Measurements from ENCODE around the gene TFB2M. TPM values are rescaled to one million over a fixed set of nuclear protein-coding genes. Genes with fewer than 3 reads are reported as not detected.

TFB2M gene
- total and polyA plus RNA-seq, 2 donors (not counting 1 experiment from before 2014, with no cell fraction given), result 8.8 to 11.6 TPM

- no CpG with 5 or more reads among the region's 1 CpG for WGBS (ENCODE audit: insufficient coverage)
- H3K27ac Mint-ChIP-seq, result no peak overlapping the region
- ChIA-PET POLR2A (no interaction called here), CTCF (interaction anchor here (0.6 kb wide), 1 partner anchor 24 kb away, joined by 5 read pairs; no protein-coding TSS in a partner anchor)
- peaks cover 5% of the 10 kb centered on the region for H3K9me3 Mint-ChIP-seq (ENCODE audit: insufficient read depth)
- no peaks in the 10 kb centered on the region for H3K4me1 Mint-ChIP-seq
- H3K27me3 Mint-ChIP-seq, result no peaks in the 10 kb centered on the region
- no peak overlapping the region for H3K4me2 ChIP-seq (replicated peaks; ENCODE audit: low read depth, low read length, poor library complexity, severe bottlenecking)
- DNase-seq (no peak), ATAC-seq (ENCODE audit: low read depth) (no peak)
- no peak overlapping the region for H3K27ac ChIP-seq (ENCODE audit: low read length in 2 of 2)
- no peak overlapping the region for H3K4me3 Mint-ChIP-seq
- H2AFZ ChIP-seq (ENCODE audit: insufficient read depth, low read depth, low read length, poor library complexity, severe bottlenecking), result no peak overlapping the region
- no peaks in the 10 kb centered on the region for H3K27me3 ChIP-seq (replicated peaks in 1 of 4; ENCODE audit: control extremely low read depth in 1 of 4, control insufficient read depth in 3 of 4, insufficient read depth in 4 of 4, low read length in 3 of 4)
- intact Hi-C loops (cut with micrococcal nuclease), result no loop called here
- H3K4me1 ChIP-seq (ENCODE audit: control insufficient read depth in 2 of 2, insufficient read depth in 2 of 2, low read length in 2 of 2), result no peaks in the 10 kb centered on the region
- H3K4me3 ChIP-seq (ENCODE audit: control extremely low read depth in 1 of 5, extremely low read depth in 1 of 5, insufficient read depth in 1 of 5, low read depth in 2 of 5, low read length in 4 of 5), result no peak overlapping the region
- no peaks in the 10 kb centered on the region for H4K20me1 ChIP-seq (ENCODE audit: control insufficient read depth, insufficient read depth, low read length, poor library complexity, severe bottlenecking)
- peaks cover 0 to 9% of the 10 kb centered on the region in 2 experiments for H3K36me3 ChIP-seq (replicated peaks in 1 of 2; ENCODE audit: control extremely low read depth in 1 of 2, control insufficient read depth in 1 of 2, extremely low read depth in 1 of 2, insufficient read depth in 2 of 2, low read length in 1 of 2)
- TF ChIP-seq EZH2 (IDR thresholded peaks at IDR 0.05; ENCODE audit: borderline replicate concordance, insufficient read depth, low read depth, low read length, poor library complexity, severe bottlenecking), result no peak
- no peak for TF ChIP-seq CTCF (IDR thresholded peaks at IDR 0.05)
- H3K9ac ChIP-seq (ENCODE audit: low read length), result no peak overlapping the region
- H3K79me2 ChIP-seq (ENCODE audit: control insufficient read depth, insufficient read depth, low read length), result no peaks in the 10 kb centered on the region
- peaks cover 0 to 9% (median 5%) of the 10 kb centered on the region in 3 donors for H3K9me3 ChIP-seq (ENCODE audit: control extremely low read depth in 1 of 3, control insufficient read depth in 2 of 3, insufficient read depth in 1 of 3, low read length in 2 of 3)
Observed at GRCh38 chr1:246534114-246534513, 31.9 kb downstream of the TFB2M start.

GRCh38 chr1:246533371-246533905 is 32.6 kb downstream of the TFB2M start:
- Histone ChIP-seq H3K9me3 (ENCODE audit: control extremely low read depth in 1 of 3, control insufficient read depth in 2 of 3, insufficient read depth in 1 of 3, low read length in 2 of 3) (peaks cover 0 to 9% (median 5%) of the 10 kb centered on the region in 3 donors), H4K20me1 (ENCODE audit: control insufficient read depth, insufficient read depth, low read length, poor library complexity, severe bottlenecking) (no peaks in the 10 kb centered on the region), H3K4me1 (ENCODE audit: control insufficient read depth in 2 of 2, insufficient read depth in 2 of 2, low read length in 2 of 2) (no peaks in the 10 kb centered on the region), H3K4me2 (replicated peaks; ENCODE audit: low read depth, low read length, poor library complexity, severe bottlenecking) (no peak overlapping the region), H3K4me3 (ENCODE audit: control extremely low read depth in 1 of 5, extremely low read depth in 1 of 5, insufficient read depth in 1 of 5, low read depth in 2 of 5, low read length in 4 of 5) (no peak overlapping the region), H2AFZ (ENCODE audit: insufficient read depth, low read depth, low read length, poor library complexity, severe bottlenecking) (no peak overlapping the region), H3K36me3 (replicated peaks in 1 of 2; ENCODE audit: control extremely low read depth in 1 of 2, control insufficient read depth in 1 of 2, extremely low read depth in 1 of 2, insufficient read depth in 2 of 2, low read length in 1 of 2) (peaks cover 0 to 5% of the 10 kb centered on the region in 2 experiments), H3K9ac (ENCODE audit: low read length) (no peak overlapping the region), H3K27me3 (replicated peaks in 1 of 4; ENCODE audit: control extremely low read depth in 1 of 4, control insufficient read depth in 3 of 4, insufficient read depth in 4 of 4, low read length in 3 of 4) (no peaks in the 10 kb centered on the region), H3K27ac (ENCODE audit: low read length in 2 of 2) (no peak overlapping the region), H3K79me2 (ENCODE audit: control insufficient read depth, insufficient read depth, low read length) (no peaks in the 10 kb centered on the region)
- CTCF ChIA-PET, result interaction anchor here (1.4 kb wide), 1 partner anchor 68 kb away, joined by 3 read pairs; no protein-coding TSS in a partner anchor
- no peaks in the 10 kb centered on the region for H3K4me1 Mint-ChIP-seq
- no peak overlapping the region for H3K27ac Mint-ChIP-seq
- H3K27me3 Mint-ChIP-seq, result no peaks in the 10 kb centered on the region
- POLR2A ChIA-PET, result no interaction called here
- ATAC-seq (ENCODE audit: low read depth) (no peak), DNase-seq (no peak)
- no peak overlapping the region for H3K4me3 Mint-ChIP-seq
- WGBS (ENCODE audit: insufficient coverage), result no CpG with 5 or more reads among the region's 2 CpGs
- H3K9me3 Mint-ChIP-seq (ENCODE audit: insufficient read depth), result peaks cover 5% of the 10 kb centered on the region
- TF ChIP-seq CTCF (IDR thresholded peaks at IDR 0.05) (no peak), EZH2 (IDR thresholded peaks at IDR 0.05; ENCODE audit: borderline replicate concordance, insufficient read depth, low read depth, low read length, poor library complexity, severe bottlenecking) (no peak)
- intact Hi-C loops (cut with micrococcal nuclease), result no loop called here

Measured in B cell (primary cell).